Neural progenitor cell (in vitro differentiated cells): Measurements from ENCODE around the gene ACP4.

ENCODE experiments used
- CTCF ChIP-seq: fragments of 200-600 bp; sonication (generic); IDR thresholded peaks from 2 replicates; pipeline ENCODE4 v1.5.1; 2017; ENCODE audit warnings: antibody characterized with exemption, mild to moderate bottlenecking
- EZH2 ChIP-seq: fragments of 200-600 bp; sonication (generic); IDR thresholded peaks from 2 replicates; pipeline ENCODE4 v1.6.1; 2017; ENCODE audit warnings: antibody characterized with exemption, mild to moderate bottlenecking, moderate library complexity

GRCh38 chr19:50780753-50781435 is 9.3 kb upstream of the ACP4 start:
- TF ChIP-seq EZH2 (no peak), CTCF (no peak)
